Medulla oblongata (tissue), 1 donor: ENCODE data around the gene SMAGP.
"Not testable (repeated sequence)": the region's sequence is repeated elsewhere in the genome, so short reads cannot be mapped to it uniquely, and the experiment has no call there.

Experiments
- DNase-seq: peaks from one replicate; pipeline ENCODE4 v3.0.0-alpha.2; 2015; ENCODE audit errors: extremely low spot score

Gene SMAGP

GRCh38 chr12:51225234-51225633 is 45.0 kb downstream of the SMAGP start:
- no peak for DNase-seq

- no peak for DNase-seq
Observed at GRCh38 chr12:51224625-51225024, 45.6 kb downstream of the SMAGP start.

GRCh38 chr12:51222461-51222860 is 47.8 kb downstream of the SMAGP start:
- DNase-seq, result no peak

DNA sequence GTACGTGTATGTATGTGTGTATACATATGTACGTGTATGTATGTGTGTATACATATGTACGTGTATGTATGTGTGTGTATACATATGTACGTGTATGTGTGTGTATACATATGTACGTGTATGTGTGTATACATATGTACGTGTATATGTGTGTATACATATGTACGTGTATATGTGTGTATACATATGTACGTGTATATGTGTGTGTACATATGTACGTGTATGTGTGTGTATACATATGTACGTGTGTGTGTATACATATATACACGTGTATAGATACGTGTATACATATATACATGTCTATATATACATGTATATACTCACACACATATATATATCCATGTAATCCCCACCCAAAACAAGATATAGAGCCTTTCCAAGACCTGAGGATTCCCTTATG is 50.4 kb downstream of the SMAGP start:
- DNase-seq, result not testable (repeated sequence)

DNA sequence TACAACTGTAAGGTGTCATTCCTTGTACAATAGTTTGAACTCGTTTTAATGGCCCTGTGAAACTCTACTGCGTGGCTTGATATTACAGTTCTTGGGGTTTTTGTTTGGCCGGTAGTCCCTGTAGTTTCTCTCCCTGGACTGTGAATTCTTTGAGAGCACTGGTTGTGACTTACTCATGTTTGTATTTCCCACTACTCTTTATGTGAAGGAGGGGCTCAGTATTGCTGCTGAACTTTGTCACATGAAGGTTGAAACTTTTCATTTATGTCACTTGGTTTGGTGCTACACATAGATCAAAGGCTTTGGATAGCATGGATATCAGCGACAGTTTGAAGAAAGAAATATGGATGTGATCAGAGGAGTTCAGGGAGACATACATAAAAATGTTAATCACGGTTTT is 50.9 kb downstream of the SMAGP start:
- no peak for DNase-seq

DNA sequence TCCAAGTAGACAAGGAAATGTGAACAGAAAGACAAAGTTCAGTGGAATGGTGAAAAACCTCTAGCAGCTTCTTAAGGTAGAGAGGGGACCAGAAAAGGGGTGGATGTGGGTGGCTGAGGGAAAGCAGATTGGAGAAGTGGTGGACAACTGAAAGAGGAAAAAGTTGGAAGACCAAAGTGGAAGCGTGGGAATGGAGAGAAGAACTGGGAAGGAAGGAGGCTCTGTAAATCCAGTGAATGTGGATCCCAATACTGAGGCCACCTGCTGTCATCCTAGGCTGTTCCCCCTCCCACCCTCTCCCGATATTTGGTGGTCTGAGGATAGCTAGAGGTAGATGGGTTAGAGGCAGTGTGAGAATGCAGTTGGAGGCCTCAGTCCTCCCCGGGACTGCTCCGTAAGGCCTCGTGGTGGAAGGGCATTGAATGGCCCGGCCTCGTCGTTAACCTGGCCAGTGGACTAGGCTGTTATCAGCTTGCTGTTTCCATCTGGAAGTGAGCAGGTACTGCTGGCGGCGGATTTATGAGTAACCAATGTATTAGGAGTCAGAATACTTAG is 51.5 kb downstream of the SMAGP start:
- DNase-seq, result no peak

DNA sequence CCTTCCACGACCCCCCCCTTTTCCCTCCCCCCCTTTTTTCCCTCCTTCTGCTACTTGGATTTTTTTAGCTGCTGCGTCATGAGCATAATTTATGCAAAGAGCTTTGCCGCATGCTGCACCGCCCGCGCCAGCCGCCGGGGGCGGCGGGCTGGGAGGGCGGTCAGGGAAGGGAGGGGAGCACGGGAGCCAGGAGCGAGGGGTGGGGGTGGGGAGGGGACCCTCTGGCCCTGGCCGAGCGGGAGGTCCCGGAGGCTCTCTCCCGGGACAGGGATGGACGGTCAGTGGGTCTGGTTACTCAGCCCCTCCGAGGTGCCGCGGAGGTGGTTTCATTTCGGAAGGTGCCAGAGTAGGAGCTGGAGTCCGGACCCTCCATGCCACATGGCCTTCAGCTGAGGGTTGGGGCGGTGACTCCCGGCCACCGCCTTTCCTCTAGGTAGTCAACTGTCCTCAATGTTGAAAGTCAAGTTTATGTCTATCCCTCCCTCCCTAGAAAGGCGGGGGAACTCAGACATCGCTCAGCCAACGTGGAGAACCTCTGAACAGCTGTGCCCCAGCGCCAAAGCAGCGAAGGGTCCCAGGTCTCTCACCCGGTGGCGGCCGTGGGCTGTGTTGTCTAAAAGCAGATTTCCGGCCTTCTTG is 52.1 kb downstream of the SMAGP start, which contains the start of gene POU6F1:
TSS of gene POU6F1 (minus strand) at position 95 of the 639 bp plus-strand sequence. CDS start 11,226 bp downstream, outside the sequence.
- peak; percentile 90 for DNase-seq

- DNase-seq, result peak; percentile 73
Observed at GRCh38 chr12:51217133-51217967, 52.9 kb downstream of the SMAGP start.

GRCh38 chr12:51216642-51217041 is 53.6 kb downstream of the SMAGP start:
- no peak for DNase-seq

GRCh38 chr12:51214895-51215294 is 55.3 kb downstream of the SMAGP start:
- DNase-seq, result no peak

GRCh38 chr12:51210690-51211395 is 59.4 kb downstream of the SMAGP start:
- DNase-seq, result peak; percentile 81

DNA sequence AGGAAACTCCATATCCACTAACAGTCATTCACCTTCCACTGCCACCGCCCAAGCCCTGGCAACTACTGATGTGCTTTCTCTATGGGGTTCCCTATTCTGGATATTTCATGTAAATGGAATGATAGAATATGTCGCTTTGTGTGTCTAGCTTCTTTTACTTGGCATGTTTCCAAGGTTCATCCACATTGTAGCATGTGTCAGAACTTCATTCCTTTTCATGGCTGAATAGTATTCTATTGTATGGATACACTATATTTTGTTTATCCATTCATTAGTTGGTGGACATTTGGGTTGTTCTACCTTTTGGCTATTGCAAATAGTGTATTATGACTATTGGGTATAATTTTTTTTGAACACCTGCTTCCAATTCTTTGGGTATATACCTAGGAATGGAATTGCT is 61.0 kb downstream of the SMAGP start:
- no peak for DNase-seq

GRCh38 chr12:51208016-51208660 is 62.1 kb downstream of the SMAGP start:
- no peak for DNase-seq

DNA sequence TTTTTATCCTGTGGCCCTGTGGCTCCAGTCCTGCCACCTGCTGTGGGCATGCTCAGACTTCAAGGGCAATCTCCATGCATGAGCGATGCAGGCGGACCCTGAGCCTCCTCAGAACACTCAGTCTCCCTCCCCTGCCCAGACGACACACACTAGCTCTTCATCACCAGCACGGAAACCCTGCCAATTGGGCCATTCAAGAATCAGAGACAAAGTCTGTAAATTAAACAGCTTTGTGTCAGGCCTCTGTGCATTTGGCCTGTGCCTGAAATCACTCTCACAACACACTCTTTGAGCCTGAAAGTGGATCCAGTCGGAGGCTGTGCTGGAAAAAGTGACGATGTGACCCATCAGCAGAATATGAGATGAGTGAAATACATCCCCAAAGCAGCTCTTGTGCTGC is 64.9 kb downstream of the SMAGP start:
- DNase-seq, result peak; percentile 62

DNA sequence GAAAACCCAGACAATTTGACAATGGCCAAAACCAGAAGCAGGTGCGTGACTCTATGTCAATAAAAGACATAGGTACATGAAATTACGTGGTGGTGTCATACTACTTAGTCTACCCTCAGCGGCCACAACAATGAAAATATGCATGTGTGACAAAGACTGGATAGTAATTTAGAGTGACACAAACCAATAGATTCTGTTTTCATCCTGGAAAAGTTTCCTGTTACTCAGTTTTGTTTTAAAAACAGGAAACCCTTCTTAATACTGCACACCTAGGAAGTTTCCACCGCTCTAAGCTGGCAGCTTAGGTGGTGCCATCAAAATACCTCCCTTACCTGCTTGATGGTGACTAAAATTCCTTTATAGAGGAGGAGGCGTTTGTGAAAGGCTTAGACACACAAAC is 67.5 kb downstream of the SMAGP start:
- no peak for DNase-seq

- DNase-seq, result no peak
Observed at GRCh38 chr12:51200806-51201205, 69.4 kb downstream of the SMAGP start.

GRCh38 chr12:51200156-51200555 is 70.1 kb downstream of the SMAGP start:
- DNase-seq, result no peak

GRCh38 chr12:51199366-51199945 is 70.8 kb downstream of the SMAGP start:
- DNase-seq, result no peak

GRCh38 chr12:51198568-51199365 is 71.4 kb downstream of the SMAGP start:
- no peak for DNase-seq

DNA sequence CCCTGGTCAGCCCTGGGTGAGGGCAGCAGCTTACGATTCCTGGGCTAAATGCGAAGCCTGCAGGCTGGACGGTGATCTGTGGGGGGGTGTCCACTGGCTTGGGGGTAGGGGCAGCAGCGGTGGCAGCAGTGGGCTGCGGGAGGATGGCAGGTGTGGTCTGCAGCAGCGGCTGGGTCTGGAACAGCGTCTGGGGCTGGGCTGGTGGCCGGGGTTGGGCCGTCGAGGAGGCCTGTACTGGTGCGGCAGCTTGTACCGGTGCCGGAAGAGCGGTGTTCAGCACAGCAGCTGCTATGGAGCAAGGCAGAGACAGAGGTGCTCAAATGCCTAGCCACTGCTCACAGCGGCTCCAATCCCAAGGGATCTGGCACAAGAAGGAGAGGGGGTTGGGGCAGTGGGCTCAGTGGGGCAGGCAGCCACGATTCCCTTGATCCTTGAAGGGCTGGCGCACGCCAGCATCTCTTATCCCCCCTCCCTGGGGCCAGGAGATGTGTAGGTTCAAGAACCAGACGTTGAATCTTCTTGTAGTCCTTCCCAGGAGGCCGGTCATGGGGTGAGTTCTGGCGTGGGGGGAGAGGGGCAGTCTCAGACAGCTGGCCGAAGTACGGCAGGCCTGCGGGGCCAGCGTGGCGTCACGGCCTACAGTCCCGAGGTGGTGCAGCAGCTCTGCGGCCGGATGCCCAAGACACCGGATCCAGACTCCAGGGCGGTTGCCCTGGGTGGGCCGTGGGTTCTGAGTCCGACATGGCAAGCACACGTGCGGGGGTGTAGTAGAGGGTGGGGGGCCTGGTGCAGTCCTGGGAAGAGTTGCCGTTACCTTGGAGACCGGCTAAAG is 72.3 kb downstream of the SMAGP start:
- DNase-seq, result no peak
